Neural cell (in vitro differentiated cells): ENCODE measurements around the gene MYG1. TPM values are rescaled to one million over a fixed set of nuclear protein-coding genes. Genes with fewer than 3 reads are reported as not detected.

Experiments
- H2AFZ ChIP-seq: fragments of 200-600, 300-800 bp; sonication (generic), shearing (Covaris generic); 2 replicates; pipeline ENCODE4 v1.6.0; 2014; ENCODE audit warnings: low read depth, mild to moderate bottlenecking, antibody characterized with exemption, low read length, moderate library complexity
- H3F3A ChIP-seq: fragments of 200-600 bp; shearing (Covaris generic); 2 replicates; pipeline ENCODE4 v1.6.1; 2016; ENCODE audit warnings: mild to moderate bottlenecking, moderate library complexity, mixed read lengths, antibody characterized with exemption, low read length; ENCODE audit not compliant: insufficient read depth, poor library complexity, severe bottlenecking
- H3K27ac ChIP-seq: fragments of 200-600, 300-800 bp; sonication (generic), shearing (Covaris generic); 2 replicates; pipeline ENCODE4 v1.5.1; 2014; ENCODE audit warnings: mild to moderate bottlenecking, low read length, moderate library complexity
- H3K27me3 ChIP-seq: fragments of 300-800, 200-600 bp; sonication (generic), shearing (Covaris generic); 2 replicates; pipeline ENCODE4 v1.6.0; 2014; ENCODE audit warnings: mild to moderate bottlenecking, low read depth, low read length, moderate library complexity; ENCODE audit not compliant: insufficient read depth
- H3K36me3 ChIP-seq: fragments of 300-800, 200-600 bp; sonication (generic), shearing (Covaris generic); 2 replicates; pipeline ENCODE4 v1.5.1; 2014; ENCODE audit warnings: mild to moderate bottlenecking, antibody characterized with exemption, low read length, moderate library complexity; ENCODE audit not compliant: insufficient read depth
- H3K4me2 ChIP-seq: fragments of 300-800, 200-600 bp; sonication (generic), shearing (Covaris generic); 2 replicates; pipeline ENCODE4 v1.6.0; 2014; ENCODE audit warnings: mild to moderate bottlenecking, low read length
- H3K4me3 ChIP-seq: fragments of 300-800, 200-600 bp; sonication (generic), shearing (Covaris generic); 2 replicates; pipeline ENCODE4 v1.5.1; 2014; ENCODE audit warnings: mild to moderate bottlenecking, low read length, moderate library complexity
- H3K79me2 ChIP-seq: fragments of 200-600 bp; shearing (Covaris generic); replicated peaks from 2 replicates; pipeline ENCODE4 v1.6.0; 2014; ENCODE audit warnings: mild to moderate bottlenecking, low read length, moderate library complexity; ENCODE audit not compliant: insufficient read depth
- H3K9ac ChIP-seq: fragments of 300-800, 200-600 bp; sonication (generic), shearing (Covaris generic); 2 replicates; pipeline ENCODE4 v1.6.1; 2016; ENCODE audit warnings: mild to moderate bottlenecking, low read length, mixed read lengths
- H3K9me2 ChIP-seq: fragments of 200-600 bp; shearing (Covaris generic); 2 replicates; pipeline ENCODE4 v1.6.1; 2016; ENCODE audit warnings: mild to moderate bottlenecking, low read length, mixed read lengths; ENCODE audit not compliant: insufficient read depth
- H3K9me3 ChIP-seq: fragments of 200-600, 300-800 bp; sonication (generic), shearing (Covaris generic); 2 replicates; pipeline ENCODE4 v1.6.1; 2016; ENCODE audit warnings: mild to moderate bottlenecking, mixed run types, low read length, moderate library complexity, mixed read lengths
- H4K20me1 ChIP-seq: fragments of 200-600 bp; shearing (Covaris generic); 2 replicates; pipeline ENCODE4 v1.6.1; 2016; ENCODE audit warnings: mild to moderate bottlenecking, mixed run types; ENCODE audit not compliant: insufficient read depth
- EP300 ChIP-seq: fragments of 450-650 bp; conservative IDR thresholded peaks from 2 replicates; pipeline ENCODE4 v1.6.1; 2014; ENCODE audit warnings: antibody characterized with exemption, mild to moderate bottlenecking, moderate library complexity; ENCODE audit not compliant: poor library complexity, severe bottlenecking
- EZH2 ChIP-seq: fragments of 200-600, 300-800 bp; shearing (Covaris generic), sonication (generic); IDR thresholded peaks from 2 replicates; pipeline ENCODE4 v1.6.1; 2014; ENCODE audit warnings: antibody characterized with exemption, low read length, borderline replicate concordance, mild to moderate bottlenecking; ENCODE audit not compliant: insufficient read depth, poor library complexity, severe bottlenecking
- MXI1 ChIP-seq: fragments of 450-650 bp; conservative IDR thresholded peaks from 2 replicates; pipeline ENCODE4 v1.6.1; 2014; ENCODE audit warnings: antibody characterized with exemption, mild to moderate bottlenecking; ENCODE audit not compliant: poor library complexity, severe bottlenecking
- POLR2AphosphoS5 ChIP-seq: IDR thresholded peaks from 2 replicates; pipeline ENCODE4 v1.6.1; 2012
- RAD21 ChIP-seq: fragments of 450-650 bp; conservative IDR thresholded peaks from 2 replicates; pipeline ENCODE4 v1.6.1; 2014; ENCODE audit warnings: antibody characterized with exemption, mild to moderate bottlenecking, moderate library complexity
- SMC3 ChIP-seq: fragments of 450-650 bp; conservative IDR thresholded peaks from 2 replicates; pipeline ENCODE4 v1.6.1; 2014; ENCODE audit warnings: antibody characterized with exemption, mild to moderate bottlenecking, moderate library complexity; ENCODE audit not compliant: poor library complexity
- TAF1 ChIP-seq: IDR thresholded peaks from 2 replicates; pipeline ENCODE4 v1.6.1; 2012; ENCODE audit warnings: low read depth
- polyA minus RNA-seq: library from RNA; depleted of rRNA, polyadenylated mRNA; stranded (reverse); fragments of >200 nt; gene quantifications from 2 replicates; pipeline ENCODE4 v1.2.3, GENCODE V29; 2014
- polyA plus RNA-seq: library from polyadenylated mRNA; depleted of rRNA; stranded (reverse); fragments of >200 nt; gene quantifications from 2 replicates; pipeline ENCODE4 v1.2.3, GENCODE V29; 2014
- TF ChIP-seq, protein P1 (sequence below): IDR thresholded peaks from 2 replicates; pipeline ENCODE4 v1.6.1; 2012; ENCODE audit warnings: borderline replicate concordance
- TF ChIP-seq, protein P2 (sequence below): fragments of 450-650 bp; IDR thresholded peaks from 2 replicates; pipeline ENCODE4 v1.5.1; 2014; ENCODE audit warnings: antibody characterized with exemption, mild to moderate bottlenecking, moderate library complexity; ENCODE audit not compliant: poor library complexity, severe bottlenecking

MYG1 gene, protein sequence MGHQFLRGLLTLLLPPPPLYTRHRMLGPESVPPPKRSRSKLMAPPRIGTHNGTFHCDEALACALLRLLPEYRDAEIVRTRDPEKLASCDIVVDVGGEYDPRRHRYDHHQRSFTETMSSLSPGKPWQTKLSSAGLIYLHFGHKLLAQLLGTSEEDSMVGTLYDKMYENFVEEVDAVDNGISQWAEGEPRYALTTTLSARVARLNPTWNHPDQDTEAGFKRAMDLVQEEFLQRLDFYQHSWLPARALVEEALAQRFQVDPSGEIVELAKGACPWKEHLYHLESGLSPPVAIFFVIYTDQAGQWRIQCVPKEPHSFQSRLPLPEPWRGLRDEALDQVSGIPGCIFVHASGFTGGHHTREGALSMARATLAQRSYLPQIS
- 70.5 and 84.1 TPM in 2 replicates for polyA plus RNA-seq
- 30.1 and 30.2 TPM in 2 replicates for polyA minus RNA-seq

DNA sequence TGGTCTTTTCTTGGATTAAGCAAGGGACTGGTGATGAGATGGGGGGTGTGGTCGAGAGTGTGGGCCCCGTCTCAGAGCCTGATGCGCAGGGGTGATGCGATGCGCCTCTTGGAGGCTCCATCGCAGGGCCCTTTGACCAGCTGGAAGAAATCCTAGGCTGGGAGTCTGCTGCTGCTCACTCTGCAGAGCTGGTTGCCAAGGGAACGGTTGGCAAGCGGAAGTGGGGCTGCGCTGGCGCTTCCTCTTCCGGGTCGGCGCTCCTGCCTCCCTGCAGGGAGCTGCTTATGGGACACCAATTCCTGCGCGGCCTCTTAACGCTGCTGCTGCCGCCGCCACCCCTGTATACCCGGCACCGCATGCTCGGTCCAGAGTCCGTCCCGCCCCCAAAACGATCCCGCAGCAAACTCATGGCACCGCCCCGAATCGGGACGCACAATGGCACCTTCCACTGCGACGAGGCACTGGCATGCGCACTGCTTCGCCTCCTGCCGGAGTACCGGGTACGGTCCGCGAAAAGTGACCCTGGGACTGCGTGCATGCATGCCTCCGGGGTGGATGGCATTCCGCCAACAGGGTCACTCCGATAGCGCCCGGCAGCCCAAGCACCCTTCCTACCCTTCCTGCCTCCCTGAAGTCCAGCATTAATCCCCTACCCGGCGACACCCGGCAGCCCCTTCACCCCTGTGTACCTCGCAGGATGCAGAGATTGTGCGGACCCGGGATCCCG lies at the start of gene MYG1:
TSS of gene MYG1 (plus strand) at position 242 of the 727 bp plus-strand sequence. CDS start at position 285, 43 bp downstream.
- no peaks in the 10 kb centered on the region for H3K36me3 ChIP-seq
- H3K9me2 ChIP-seq, result no peaks in the 10 kb centered on the region
- H3K4me3 ChIP-seq, result peak within 1 kb of the TSS; percentile 94
- TF ChIP-seq RAD21 (peak; percentile 54), POLR2AphosphoS5 (peak; percentile 81), TAF1 (no peak), EP300 (peak; percentile 45), MXI1 (peak; percentile 98), EZH2 (no peak), SMC3 (peak; percentile 59)
- TF ChIP-seq, protein P1, sequence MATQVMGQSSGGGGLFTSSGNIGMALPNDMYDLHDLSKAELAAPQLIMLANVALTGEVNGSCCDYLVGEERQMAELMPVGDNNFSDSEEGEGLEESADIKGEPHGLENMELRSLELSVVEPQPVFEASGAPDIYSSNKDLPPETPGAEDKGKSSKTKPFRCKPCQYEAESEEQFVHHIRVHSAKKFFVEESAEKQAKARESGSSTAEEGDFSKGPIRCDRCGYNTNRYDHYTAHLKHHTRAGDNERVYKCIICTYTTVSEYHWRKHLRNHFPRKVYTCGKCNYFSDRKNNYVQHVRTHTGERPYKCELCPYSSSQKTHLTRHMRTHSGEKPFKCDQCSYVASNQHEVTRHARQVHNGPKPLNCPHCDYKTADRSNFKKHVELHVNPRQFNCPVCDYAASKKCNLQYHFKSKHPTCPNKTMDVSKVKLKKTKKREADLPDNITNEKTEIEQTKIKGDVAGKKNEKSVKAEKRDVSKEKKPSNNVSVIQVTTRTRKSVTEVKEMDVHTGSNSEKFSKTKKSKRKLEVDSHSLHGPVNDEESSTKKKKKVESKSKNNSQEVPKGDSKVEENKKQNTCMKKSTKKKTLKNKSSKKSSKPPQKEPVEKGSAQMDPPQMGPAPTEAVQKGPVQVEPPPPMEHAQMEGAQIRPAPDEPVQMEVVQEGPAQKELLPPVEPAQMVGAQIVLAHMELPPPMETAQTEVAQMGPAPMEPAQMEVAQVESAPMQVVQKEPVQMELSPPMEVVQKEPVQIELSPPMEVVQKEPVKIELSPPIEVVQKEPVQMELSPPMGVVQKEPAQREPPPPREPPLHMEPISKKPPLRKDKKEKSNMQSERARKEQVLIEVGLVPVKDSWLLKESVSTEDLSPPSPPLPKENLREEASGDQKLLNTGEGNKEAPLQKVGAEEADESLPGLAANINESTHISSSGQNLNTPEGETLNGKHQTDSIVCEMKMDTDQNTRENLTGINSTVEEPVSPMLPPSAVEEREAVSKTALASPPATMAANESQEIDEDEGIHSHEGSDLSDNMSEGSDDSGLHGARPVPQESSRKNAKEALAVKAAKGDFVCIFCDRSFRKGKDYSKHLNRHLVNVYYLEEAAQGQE, result peak; percentile 49
- TF ChIP-seq, protein P2, sequence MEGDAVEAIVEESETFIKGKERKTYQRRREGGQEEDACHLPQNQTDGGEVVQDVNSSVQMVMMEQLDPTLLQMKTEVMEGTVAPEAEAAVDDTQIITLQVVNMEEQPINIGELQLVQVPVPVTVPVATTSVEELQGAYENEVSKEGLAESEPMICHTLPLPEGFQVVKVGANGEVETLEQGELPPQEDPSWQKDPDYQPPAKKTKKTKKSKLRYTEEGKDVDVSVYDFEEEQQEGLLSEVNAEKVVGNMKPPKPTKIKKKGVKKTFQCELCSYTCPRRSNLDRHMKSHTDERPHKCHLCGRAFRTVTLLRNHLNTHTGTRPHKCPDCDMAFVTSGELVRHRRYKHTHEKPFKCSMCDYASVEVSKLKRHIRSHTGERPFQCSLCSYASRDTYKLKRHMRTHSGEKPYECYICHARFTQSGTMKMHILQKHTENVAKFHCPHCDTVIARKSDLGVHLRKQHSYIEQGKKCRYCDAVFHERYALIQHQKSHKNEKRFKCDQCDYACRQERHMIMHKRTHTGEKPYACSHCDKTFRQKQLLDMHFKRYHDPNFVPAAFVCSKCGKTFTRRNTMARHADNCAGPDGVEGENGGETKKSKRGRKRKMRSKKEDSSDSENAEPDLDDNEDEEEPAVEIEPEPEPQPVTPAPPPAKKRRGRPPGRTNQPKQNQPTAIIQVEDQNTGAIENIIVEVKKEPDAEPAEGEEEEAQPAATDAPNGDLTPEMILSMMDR, result peak; percentile 53
- peaks cover 33% of the 10 kb centered on the region for H3K79me2 ChIP-seq
- H3K4me2 ChIP-seq, result peak within 1 kb of the TSS; percentile 79
- peak within 1 kb of the TSS; percentile 77 for H3K27ac ChIP-seq
- H3F3A ChIP-seq, result no peaks in the 10 kb centered on the region
- H3K9ac ChIP-seq, result peak within 1 kb of the TSS; percentile 78
- peak within 1 kb of the TSS; percentile 84 for H2AFZ ChIP-seq
- H3K27me3 ChIP-seq, result no peaks in the 10 kb centered on the region
- H4K20me1 ChIP-seq, result no peaks in the 10 kb centered on the region
- H3K9me3 ChIP-seq, result no peaks in the 10 kb centered on the region

DNA sequence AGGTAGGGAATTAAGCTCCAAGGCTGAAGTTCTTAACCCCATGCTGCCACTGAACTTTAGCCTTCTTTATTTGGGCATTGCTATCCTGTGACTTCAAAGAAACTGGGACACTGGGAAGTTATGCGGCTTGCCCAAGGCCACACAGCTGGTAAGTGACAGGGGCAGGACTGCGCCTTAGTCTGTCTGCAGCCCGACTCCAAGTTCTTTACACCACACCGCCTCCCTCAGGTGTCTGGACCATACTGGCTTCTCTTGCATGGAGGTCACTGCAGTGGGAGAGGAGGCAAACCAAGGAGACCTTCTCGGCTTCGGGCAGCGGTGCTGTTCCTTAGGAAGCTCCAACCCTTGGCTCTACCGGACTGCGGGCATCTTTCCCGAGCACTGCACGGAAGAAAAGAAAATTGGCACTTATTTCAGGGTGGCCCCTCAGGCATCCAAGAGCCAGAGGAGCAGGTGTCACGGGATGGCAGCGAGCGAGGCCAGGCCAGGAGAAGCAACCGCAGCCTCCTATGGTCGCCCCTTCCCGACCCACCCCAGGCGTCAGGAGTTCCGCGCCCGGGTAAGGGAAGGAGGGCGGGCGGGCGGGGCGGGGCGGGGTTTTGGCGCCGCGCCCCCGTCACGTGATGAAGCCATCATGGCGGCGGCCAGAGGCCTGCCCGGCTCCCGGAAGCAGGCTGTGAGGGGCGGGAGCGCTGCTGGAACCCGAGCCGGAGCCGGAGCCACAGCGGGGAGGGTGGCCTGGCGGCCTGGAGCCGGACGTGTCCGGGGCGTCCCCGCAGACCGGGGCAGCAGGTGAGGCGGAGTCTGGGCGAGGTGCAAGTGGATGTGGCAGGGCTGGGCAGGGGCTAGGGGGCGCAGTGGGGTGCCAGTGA lies 47.8 kb upstream of the MYG1 start:
- Histone ChIP-seq H3K4me2 (peak overlapping the region; percentile 87), H3K79me2 (peaks cover 8% of the 10 kb centered on the region), H3K9ac (peak overlapping the region; percentile 84), H3K27me3 (no peaks in the 10 kb centered on the region), H3F3A (no peaks in the 10 kb centered on the region), H3K4me3 (peak overlapping the region; percentile 93), H3K27ac (peak overlapping the region; percentile 59), H3K9me3 (no peaks in the 10 kb centered on the region), H4K20me1 (no peaks in the 10 kb centered on the region), H3K9me2 (no peaks in the 10 kb centered on the region), H2AFZ (peak overlapping the region; percentile 87), H3K36me3 (no peaks in the 10 kb centered on the region)
- TF ChIP-seq TAF1 (peak; percentile 39), EZH2 (no peak), RAD21 (peak; percentile 65), EP300 (peak; percentile 10), POLR2AphosphoS5 (peak; percentile 64), SMC3 (peak; percentile 60), MXI1 (peak; percentile 85)
- TF ChIP-seq, protein P1, result peak; percentile 60
- TF ChIP-seq, protein P2, result peak; percentile 65
